Activated CD4-positive, alpha-beta T cell treated with anti-CD3 and anti-CD28 coated beads, Interleukin-2, amount 10 ng/mL, durations not matched to agents 24 days and 14 days (primary cell): Measurements from ENCODE around the gene EPN1. TPM values are rescaled to one million over a fixed set of nuclear protein-coding genes. Genes with fewer than 3 reads are reported as not detected.

Experiments
- DNase-seq: peaks from one replicate; pipeline ENCODE4 v3.0.0; 2022
- H3K27ac Mint-ChIP-seq: one replicate; pipeline ENCODE4 v1.8.0; 2022; ENCODE audit warnings: mild to moderate bottlenecking, mixed read lengths
- H3K27me3 Mint-ChIP-seq: one replicate; pipeline ENCODE4 v1.8.0; 2022; ENCODE audit warnings: mixed read lengths
- H3K36me3 Mint-ChIP-seq: one replicate; pipeline ENCODE4 v1.8.0; 2022; ENCODE audit warnings: low read depth, mild to moderate bottlenecking, mixed read lengths
- H3K4me1 Mint-ChIP-seq: one replicate; pipeline ENCODE4 v1.8.0; 2021; ENCODE audit warnings: mixed read lengths
- H3K4me3 Mint-ChIP-seq: one replicate; pipeline ENCODE4 v1.8.0; 2022; ENCODE audit warnings: mild to moderate bottlenecking, moderate library complexity, mixed read lengths
- H3K9me3 Mint-ChIP-seq: one replicate; pipeline ENCODE4 v1.8.0; 2021; ENCODE audit warnings: mixed read lengths
- intact Hi-C: fragments of 100-400 bp; cut with micrococcal nuclease; formaldehyde crosslinking; loops from one replicate; pipeline ENCODE4 v1.15.1; 2023
- total RNA-seq: library from RNA; stranded (reverse); gene quantifications from 2 replicates; pipeline ENCODE4 v1.2.3, GENCODE V29; 2022

Gene EPN1
- total RNA-seq, 1 donor from 2014 or later, result 45.4 TPM

DNA sequence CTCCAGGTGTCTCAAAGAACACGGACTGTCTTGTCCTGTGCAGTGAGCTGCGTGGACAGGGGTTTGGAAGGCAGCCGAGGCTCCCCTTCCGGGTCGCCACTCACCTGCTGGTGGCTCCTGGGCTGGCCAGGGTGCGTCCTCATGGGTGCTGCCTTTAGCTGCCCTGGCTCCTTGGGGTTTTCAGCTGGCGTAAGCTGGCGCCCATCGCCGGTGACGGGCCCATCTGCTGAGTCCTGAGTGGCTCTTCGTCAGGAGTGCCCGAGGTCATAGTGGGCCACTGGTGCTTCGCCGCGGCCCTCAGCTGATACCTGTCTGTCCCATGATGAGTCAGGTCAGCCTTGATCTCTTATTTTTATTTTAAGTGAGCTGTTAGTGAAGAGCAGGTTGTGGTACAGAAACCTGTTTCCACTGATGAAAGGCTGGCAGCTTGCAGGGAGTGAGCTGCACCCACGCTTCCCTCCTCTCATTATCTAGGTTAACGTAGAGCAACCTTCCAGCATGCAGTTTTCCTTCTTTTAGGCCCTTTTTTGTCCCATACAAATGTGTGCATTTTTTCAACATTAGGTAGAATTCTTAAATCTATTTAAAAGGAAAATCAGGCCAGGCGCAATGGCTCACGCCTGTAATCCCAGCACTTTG is 18.4 kb downstream of the EPN1 start:
- no peak overlapping the region for H3K27ac Mint-ChIP-seq
- H3K36me3 Mint-ChIP-seq, result peaks cover 44% of the 10 kb centered on the region
- no peak for DNase-seq
- H3K9me3 Mint-ChIP-seq, result no peaks in the 10 kb centered on the region
- no peaks in the 10 kb centered on the region for H3K4me1 Mint-ChIP-seq
- H3K4me3 Mint-ChIP-seq, result no peak overlapping the region
- intact Hi-C loops, result no loop called here
- H3K27me3 Mint-ChIP-seq, result no peaks in the 10 kb centered on the region

DNA sequence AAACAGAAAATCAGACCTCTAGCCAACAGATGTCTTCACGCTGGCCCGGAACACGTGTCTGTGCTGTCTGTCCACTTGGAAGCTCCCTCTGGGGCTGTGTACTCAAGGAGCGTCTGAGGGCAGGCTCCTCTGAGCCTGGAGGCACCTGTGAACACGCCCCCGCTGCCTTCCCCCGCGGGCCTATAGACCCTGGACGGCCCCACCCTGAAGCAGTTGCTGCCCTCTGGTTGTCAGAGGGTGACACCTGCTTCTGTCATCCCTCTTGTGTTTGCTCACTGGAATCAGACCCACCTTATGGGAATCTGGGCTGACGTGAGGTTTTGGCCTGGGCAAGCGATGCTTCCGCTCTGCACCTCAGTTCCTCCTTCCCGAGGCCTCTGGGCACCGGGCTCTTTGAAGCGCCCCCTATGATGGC is 19.2 kb downstream of the EPN1 start:
- intact Hi-C loops, result no loop called here

DNA sequence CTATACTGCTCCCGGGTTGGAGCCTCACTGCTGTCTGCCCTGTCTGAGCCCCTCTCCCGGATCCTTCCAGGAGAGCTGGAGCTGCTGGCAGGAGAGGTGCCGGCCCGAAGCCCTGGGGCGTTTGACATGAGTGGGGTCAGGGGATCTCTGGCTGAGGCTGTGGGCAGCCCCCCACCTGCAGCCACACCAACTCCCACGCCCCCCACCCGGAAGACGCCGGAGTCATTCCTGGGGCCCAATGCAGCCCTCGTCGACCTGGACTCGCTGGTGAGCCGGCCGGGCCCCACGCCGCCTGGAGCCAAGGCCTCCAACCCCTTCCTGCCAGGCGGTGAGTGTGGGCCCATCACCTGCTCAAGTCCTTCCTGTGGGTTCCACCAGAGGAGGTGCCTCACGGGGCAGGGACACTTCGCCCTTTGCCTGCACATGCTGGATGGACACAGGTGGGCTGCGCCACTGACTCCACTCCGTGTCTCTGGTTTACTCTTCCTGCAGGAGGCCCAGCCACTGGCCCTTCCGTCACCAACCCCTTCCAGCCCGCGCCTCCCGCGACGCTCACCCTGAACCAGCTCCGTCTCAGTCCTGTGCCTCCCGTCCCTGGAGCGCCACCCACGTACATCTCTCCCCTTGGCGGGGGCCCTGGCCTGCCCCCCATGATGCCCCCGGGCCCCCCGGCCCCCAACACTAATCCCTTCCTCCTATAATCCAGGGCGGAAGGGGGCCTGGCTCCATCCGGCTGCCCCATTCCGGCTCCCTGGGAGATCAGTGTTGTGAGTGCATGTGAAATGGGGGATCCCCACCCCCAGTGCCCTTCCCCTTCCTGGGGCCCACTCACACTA is 19.8 kb downstream of the EPN1 start:
- H3K9me3 Mint-ChIP-seq, result no peaks in the 10 kb centered on the region
- peaks cover 36% of the 10 kb centered on the region for H3K36me3 Mint-ChIP-seq
- no peaks in the 10 kb centered on the region for H3K27me3 Mint-ChIP-seq
- no peak for DNase-seq
- no peaks in the 10 kb centered on the region for H3K4me1 Mint-ChIP-seq
- H3K27ac Mint-ChIP-seq, result no peak overlapping the region
- intact Hi-C loops, result no loop called here
- H3K4me3 Mint-ChIP-seq, result no peak overlapping the region

More for the DNA sequence above, 19.2 kb downstream of the EPN1 start:
- DNase-seq, result no peak
- Mint-ChIP-seq H3K4me1 (no peaks in the 10 kb centered on the region), H3K9me3 (no peaks in the 10 kb centered on the region), H3K4me3 (no peak overlapping the region), H3K27ac (no peak overlapping the region), H3K36me3 (peaks cover 42% of the 10 kb centered on the region), H3K27me3 (no peaks in the 10 kb centered on the region)

DNA sequence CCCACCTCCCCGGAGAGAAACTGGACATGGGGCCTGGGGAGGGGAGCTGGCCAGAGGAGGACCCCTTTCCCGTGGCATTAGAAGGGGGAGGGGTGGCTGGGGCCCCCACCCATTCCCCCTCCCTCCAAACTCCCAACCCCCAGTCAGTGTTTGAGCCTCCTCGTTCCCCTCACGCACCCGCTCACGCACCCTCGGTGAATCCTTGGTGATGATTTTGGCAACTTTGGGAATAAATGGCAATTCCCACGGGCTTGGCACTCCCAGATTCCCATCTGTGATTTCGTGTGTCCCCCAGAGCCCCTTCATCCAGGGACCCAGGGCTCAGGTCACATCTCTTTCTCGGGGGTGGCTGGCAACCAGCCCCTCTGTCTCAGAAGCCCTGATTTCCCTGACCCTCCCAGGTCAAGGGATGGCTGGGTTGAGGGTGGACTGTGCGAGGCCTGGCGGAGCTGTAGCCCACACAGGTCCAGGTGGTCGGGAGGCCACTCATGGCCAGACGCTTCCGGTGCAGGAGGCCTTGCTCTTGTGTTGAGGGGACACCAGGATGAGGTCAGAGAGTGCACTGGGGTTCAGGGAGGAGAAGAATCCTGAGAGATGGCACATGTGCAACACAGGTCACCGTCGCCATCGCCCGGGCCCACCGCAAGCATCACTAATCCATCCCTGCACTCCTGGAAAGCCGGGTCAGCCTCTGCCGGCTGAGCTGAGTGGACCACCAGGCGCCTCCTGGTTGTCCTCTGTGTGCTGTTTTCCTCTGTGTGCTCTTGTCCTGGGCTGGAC is 20.7 kb downstream of the EPN1 start:
- H3K9me3 Mint-ChIP-seq, result no peaks in the 10 kb centered on the region
- H3K36me3 Mint-ChIP-seq, result peaks cover 39% of the 10 kb centered on the region
- no peak overlapping the region for H3K4me3 Mint-ChIP-seq
- no peak overlapping the region for H3K27ac Mint-ChIP-seq
- intact Hi-C loops, result no loop called here
- no peak for DNase-seq
- no peaks in the 10 kb centered on the region for H3K27me3 Mint-ChIP-seq
- H3K4me1 Mint-ChIP-seq, result no peaks in the 10 kb centered on the region

DNA sequence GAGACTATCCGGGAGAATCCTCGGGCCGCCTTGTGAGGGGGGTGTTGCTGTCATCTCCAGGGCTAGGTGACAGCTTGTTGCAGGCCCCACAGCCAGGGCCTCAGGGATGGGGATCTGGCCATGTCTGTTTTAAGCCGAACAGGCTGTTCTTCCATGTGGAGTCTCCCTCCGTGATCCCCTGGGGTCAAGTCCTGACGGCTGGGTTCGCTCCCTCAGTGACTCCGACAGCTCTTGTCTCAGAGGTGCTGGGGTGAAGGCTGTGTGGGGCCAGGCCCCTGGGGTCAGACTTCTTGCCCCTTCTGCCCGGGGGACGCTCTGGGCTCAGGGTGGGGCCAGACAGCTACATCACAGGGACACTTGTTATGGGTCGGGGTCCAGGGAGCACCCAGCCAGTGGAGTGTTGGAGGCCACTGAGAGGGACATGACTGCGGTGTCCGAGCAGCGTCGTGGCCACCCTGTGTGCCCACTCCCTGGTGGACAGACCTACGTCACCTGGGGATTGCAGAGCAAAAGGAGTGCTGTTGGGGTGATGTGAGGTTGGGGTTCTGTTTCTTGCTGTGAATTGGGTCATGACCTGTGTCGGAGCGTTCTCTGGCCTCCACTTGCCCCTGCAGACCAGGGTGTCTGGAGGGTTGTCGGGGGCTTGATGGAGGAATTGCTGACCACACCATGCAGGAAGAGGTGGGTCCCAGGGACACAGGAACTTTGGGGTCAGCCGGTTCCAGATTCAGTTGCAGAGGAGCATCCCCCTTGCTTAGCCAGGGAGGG is 21.5 kb downstream of the EPN1 start:
- Mint-ChIP-seq H3K27me3 (no peaks in the 10 kb centered on the region), H3K9me3 (no peaks in the 10 kb centered on the region), H3K36me3 (peaks cover 34% of the 10 kb centered on the region), H3K4me1 (no peaks in the 10 kb centered on the region), H3K27ac (no peak overlapping the region), H3K4me3 (no peak overlapping the region)
- DNase-seq, result no peak
- intact Hi-C loops, result no loop called here

DNA sequence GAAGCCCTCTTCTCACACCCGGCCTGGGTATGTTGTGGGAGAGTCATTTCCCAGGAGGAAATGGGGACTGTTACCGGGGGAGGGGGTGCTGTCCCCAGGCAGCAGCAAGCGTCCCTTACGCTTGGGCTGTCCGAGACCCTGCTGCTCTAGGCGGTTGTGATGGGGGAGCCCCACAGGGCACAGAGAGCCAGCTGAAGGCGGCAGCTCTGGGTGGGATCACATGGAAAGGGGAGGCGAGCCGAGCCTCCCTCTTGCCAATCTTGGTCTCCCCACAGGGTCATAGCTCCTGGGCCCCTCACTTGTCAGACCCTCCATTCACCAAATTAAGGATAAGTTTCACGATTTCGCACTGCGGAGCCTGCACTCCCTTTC is 22.0 kb downstream of the EPN1 start:
- peaks cover 34% of the 10 kb centered on the region for H3K36me3 Mint-ChIP-seq
- no peak overlapping the region for H3K27ac Mint-ChIP-seq

DNA sequence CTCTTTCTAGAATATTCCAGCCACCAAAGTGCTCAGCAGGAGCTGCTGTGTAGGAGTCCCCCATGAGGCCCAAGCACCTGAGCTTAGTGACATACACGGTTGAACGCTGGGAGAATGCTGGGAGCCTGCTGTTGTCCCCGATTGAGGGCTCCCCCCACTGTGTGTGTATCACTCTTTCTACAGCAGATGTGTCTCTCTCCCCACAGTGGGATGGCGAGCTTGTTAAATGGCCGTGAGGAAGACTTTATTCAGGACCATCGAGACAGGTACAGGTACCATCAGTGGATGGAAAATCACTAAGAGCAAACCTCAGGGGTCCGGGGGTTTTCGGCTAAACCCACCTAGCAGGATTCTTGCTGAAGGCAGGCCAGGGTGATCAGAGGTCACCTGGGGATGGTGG is 22.7 kb downstream of the EPN1 start:
- DNase-seq, result no peak
- Mint-ChIP-seq H3K9me3 (no peaks in the 10 kb centered on the region), H3K4me3 (no peak overlapping the region), H3K27ac (no peak overlapping the region), H3K27me3 (no peaks in the 10 kb centered on the region), H3K36me3 (peaks cover 38% of the 10 kb centered on the region), H3K4me1 (no peaks in the 10 kb centered on the region)
- intact Hi-C loops, result no loop called here

More for the DNA sequence above, 22.0 kb downstream of the EPN1 start:
- Mint-ChIP-seq H3K9me3 (no peaks in the 10 kb centered on the region), H3K27me3 (no peaks in the 10 kb centered on the region), H3K4me3 (no peak overlapping the region), H3K4me1 (no peaks in the 10 kb centered on the region)
- no peak for DNase-seq
- intact Hi-C loops, result no loop called here

DNA sequence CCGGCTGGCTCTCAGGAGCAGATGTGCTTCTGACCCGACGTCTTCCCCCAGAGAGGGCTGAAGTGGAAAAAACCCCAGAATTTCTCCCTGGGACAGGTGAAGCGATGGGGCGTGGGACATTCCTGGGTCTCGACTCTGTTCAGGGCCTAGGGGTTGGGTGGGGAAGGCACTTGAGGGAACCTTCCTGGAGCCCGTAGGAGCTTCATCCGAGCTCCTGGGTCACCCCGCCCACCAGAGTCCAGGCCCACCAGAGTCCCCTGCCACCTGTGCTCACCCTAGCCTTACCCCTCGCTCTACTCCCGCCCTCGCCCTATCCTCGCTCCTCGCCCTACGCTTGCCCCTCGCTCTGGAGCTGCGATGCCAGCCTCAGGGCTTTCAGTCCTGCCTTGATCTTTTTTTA is 23.2 kb downstream of the EPN1 start:
- no peaks in the 10 kb centered on the region for H3K4me1 Mint-ChIP-seq
- DNase-seq, result no peak
- H3K36me3 Mint-ChIP-seq, result peaks cover 38% of the 10 kb centered on the region
- H3K9me3 Mint-ChIP-seq, result no peaks in the 10 kb centered on the region
- intact Hi-C loops, result no loop called here
- no peak overlapping the region for H3K4me3 Mint-ChIP-seq
- no peaks in the 10 kb centered on the region for H3K27me3 Mint-ChIP-seq
- H3K27ac Mint-ChIP-seq, result peak overlapping the region; percentile 43

DNA sequence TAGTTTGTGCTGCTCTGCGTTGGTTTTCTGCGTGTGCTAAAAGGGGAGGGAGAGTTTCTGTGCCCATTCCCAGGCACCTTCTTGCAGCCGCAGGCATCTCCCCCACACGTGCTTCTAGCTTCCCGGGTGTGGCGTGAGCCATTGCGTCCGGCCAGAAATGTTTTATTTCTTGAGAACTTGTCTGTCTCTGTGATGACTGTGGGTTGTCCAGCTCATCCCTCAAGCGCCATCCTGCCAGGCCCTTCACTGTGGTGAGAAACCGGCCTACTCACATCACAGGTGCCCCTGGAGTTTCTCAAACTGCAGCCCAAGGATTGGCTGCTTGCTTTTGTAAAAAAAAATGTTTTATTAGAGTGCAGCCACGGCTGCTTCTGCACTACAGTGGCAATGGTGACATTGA is 24.2 kb downstream of the EPN1 start:
- H3K27me3 Mint-ChIP-seq, result no peaks in the 10 kb centered on the region
- H3K4me1 Mint-ChIP-seq, result no peaks in the 10 kb centered on the region
- peaks cover 34% of the 10 kb centered on the region for H3K36me3 Mint-ChIP-seq
- no peaks in the 10 kb centered on the region for H3K9me3 Mint-ChIP-seq
- H3K27ac Mint-ChIP-seq, result no peak overlapping the region
- intact Hi-C loops, result no loop called here
- DNase-seq, result no peak
- no peak overlapping the region for H3K4me3 Mint-ChIP-seq

DNA sequence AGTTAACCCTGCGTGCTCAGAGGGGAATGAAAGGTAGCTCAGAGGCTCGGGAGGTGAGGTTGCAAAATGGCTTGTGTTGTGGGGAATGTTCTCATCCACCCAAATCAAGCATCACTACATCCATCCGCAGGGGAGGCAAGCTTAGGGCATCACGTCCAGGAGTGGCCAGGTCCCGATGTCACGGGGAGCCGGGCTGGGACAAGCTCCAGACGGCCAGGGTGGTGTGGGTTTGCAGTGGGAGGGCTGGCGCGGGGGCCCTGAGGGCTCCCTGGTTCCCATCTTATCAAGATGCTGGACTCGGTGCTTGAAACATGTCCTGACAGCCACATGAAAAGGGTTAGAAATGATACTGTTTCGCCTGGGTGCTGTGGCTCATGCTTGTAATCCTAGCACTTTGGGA is 25.8 kb downstream of the EPN1 start:
- no peak overlapping the region for H3K27ac Mint-ChIP-seq
- no peaks in the 10 kb centered on the region for H3K4me1 Mint-ChIP-seq
- H3K4me3 Mint-ChIP-seq, result no peak overlapping the region
- intact Hi-C loops, result no loop called here
- H3K27me3 Mint-ChIP-seq, result no peaks in the 10 kb centered on the region
- H3K9me3 Mint-ChIP-seq, result no peaks in the 10 kb centered on the region
- no peak for DNase-seq
- peaks cover 31% of the 10 kb centered on the region for H3K36me3 Mint-ChIP-seq

DNA sequence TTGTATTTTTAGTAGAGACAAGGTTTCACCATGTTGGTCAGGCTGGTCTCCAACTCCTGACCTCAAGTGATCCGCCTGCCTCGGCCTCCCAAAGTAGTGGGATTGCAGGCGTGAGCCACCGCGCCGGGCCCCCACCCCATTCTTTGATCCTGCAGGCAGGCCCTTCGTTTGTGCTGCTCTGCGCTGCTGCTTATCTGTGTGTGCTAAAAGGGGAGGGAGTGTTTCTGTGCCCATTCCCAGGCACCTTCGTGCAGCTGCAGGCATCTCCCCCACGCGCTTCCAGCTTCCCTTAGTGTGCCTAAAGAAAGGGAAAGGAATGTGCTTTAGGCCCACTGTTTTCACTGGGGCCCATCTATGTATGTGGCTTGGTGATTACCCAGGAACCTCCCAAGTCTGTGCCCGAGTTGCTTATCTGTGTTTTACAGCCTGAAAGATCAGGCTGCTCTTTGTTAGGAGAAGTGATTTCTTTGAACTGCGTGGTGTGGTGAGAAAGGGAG is 27.2 kb downstream of the EPN1 start:
- DNase-seq, result no peak
- intact Hi-C loops, result no loop called here
- Mint-ChIP-seq H3K27ac (no peak overlapping the region), H3K4me3 (no peak overlapping the region), H3K27me3 (no peaks in the 10 kb centered on the region), H3K9me3 (no peaks in the 10 kb centered on the region), H3K4me1 (no peaks in the 10 kb centered on the region), H3K36me3 (peaks cover 26% of the 10 kb centered on the region)

DNA sequence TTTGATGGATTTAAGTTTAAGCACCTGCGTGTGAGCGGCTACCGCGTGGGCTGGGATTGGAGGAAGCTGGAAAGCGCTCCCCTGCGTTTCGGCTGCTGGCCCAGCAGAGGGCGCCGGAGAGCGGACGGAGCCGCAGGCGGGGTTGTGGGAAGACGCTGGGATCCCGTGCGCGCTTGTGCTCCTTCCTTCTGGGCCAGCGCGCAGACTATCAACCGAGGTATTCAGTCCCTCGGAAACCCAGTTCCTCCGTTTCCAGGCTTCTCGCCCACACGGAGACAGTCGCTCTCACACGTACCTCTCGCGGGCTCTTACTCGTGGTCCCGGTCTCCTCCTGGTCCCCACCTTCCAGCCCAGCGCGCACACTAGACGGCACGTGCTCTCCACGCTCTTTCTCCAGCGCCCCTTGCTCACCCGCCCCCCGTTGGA is 28.8 kb downstream of the EPN1 start:
- H3K4me1 Mint-ChIP-seq, result no peaks in the 10 kb centered on the region
- peaks cover 17% of the 10 kb centered on the region for H3K36me3 Mint-ChIP-seq
- no peak overlapping the region for H3K27ac Mint-ChIP-seq
- DNase-seq, result peak; percentile 87
- H3K9me3 Mint-ChIP-seq, result no peaks in the 10 kb centered on the region
- intact Hi-C loops, result no loop called here
- no peaks in the 10 kb centered on the region for H3K27me3 Mint-ChIP-seq
- H3K4me3 Mint-ChIP-seq, result no peak overlapping the region

DNA sequence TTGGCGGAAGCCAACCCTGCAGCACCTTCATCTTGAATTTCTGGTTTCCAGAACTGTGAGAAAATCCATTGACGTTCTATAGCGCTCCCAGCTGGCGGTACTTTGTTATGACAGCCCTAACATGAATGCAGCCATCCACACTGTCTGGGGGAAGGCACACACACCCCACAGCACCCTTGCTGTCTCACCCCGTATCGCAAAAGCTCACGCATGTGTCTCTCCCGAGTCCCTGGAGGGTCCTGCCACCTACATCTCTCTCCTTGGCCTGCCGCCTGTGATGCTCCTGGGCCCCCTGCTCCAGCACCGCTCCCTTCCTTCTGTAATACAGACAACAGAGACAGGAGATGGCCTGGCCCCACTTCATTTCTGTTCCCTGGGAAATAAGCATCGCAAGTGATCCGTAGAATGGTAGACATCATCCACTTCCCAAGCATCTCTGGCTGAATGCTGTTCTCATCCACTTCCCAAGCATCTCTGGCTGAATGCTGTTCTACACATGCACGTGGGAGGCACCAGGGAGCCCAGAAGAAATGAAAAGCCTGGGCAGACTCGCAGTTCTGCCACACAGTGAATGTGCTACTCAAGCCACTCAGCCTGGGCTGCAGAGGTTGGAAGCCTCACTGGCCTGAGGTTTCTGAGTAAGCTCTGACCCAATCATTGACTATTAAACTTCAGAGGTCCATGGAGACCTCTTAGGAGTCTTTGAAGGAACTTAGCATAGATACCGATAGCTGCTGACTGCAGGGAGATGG is 29.6 kb downstream of the EPN1 start:
- DNase-seq, result no peak
- Mint-ChIP-seq H3K27ac (no peak overlapping the region), H3K27me3 (no peaks in the 10 kb centered on the region), H3K9me3 (no peaks in the 10 kb centered on the region), H3K4me1 (no peaks in the 10 kb centered on the region), H3K36me3 (peaks cover 17% of the 10 kb centered on the region), H3K4me3 (no peak overlapping the region)
- intact Hi-C loops, result no loop called here
